Naive thymus-derived CD8-positive, alpha-beta T cell (primary cell): Measurements from ENCODE around the gene ZCRB1. TPM values are rescaled to one million over a fixed set of nuclear protein-coding genes. Genes with fewer than 3 reads are reported as not detected.

Source experiments
- ATAC-seq, 2 donors: fragments of 150-1000 bp; cut with Tn5 transposase in 1 of 2; sonication (Bioruptor Pico), chemical (Tn5 transposase) in 1 of 2; 1 replicate in 1 of 2; 2 replicates in 1 of 2; pipeline ENCODE4 v1.10.0; 2021; ENCODE audit warnings: mild to moderate bottlenecking in 2 of 2, moderate library complexity in 2 of 2
- POLR2A ChIA-PET: fragments of 350-600 bp; sonication (Branson Sonifier 250); formaldehyde crosslinking; loops from one replicate; lab custom pipeline; 2021; ENCODE audit warnings: antibody characterized with exemption; lab: Charles Lee
- DNase-seq, 10 donors: peaks; one replicate each; pipeline versions ENCODE4 v3.0.0 to v3.0.0-alpha.2; 2020 to 2022
- H3K27ac Mint-ChIP-seq, 10 donors: one replicate each; pipeline ENCODE4 v1.8.0; 2020 to 2022; ENCODE audit warnings: mild to moderate bottlenecking in 10 of 10, mixed read lengths in 10 of 10, moderate library complexity in 4 of 10, inconsistent platforms in 1 of 10
- H3K27me3 Mint-ChIP-seq, 5 donors: one replicate each; pipeline ENCODE4 v1.8.0; 2021 to 2022; ENCODE audit warnings: mixed read lengths in 5 of 5
- H3K36me3 Mint-ChIP-seq, 3 donors: one replicate each; pipeline ENCODE4 v1.8.0; 2020 to 2022; ENCODE audit warnings: mixed read lengths in 3 of 3, mild to moderate bottlenecking in 2 of 3, inconsistent platforms in 1 of 3
- H3K4me1 Mint-ChIP-seq, 4 donors: one replicate each; pipeline ENCODE4 v1.8.0; 2021 to 2022; ENCODE audit warnings: mixed read lengths in 4 of 4
- H3K4me3 Mint-ChIP-seq, 10 donors: one replicate each; pipeline ENCODE4 v1.8.0; 2020 to 2022; ENCODE audit warnings: mild to moderate bottlenecking in 10 of 10, mixed read lengths in 10 of 10, moderate library complexity in 6 of 10, inconsistent platforms in 1 of 10
- H3K9me3 Mint-ChIP-seq, 9 donors: one replicate each; pipeline ENCODE4 v1.8.0; 2020 to 2022; ENCODE audit warnings: mixed read lengths in 9 of 9, mild to moderate bottlenecking in 3 of 9, inconsistent platforms in 1 of 9, moderate library complexity in 1 of 9
- polyA plus RNA-seq, 3 donors: library from polyadenylated mRNA; unstranded; fragments of 300-500 nt; fragmentation: Illumina TruSeq; gene quantifications; one replicate each; pipeline ENCODE4 v1.2.3, GENCODE V29; 2021
- total RNA-seq, 8 experiments: library from RNA in 2 of 8; stranded (reverse) in 2 of 8; gene quantifications; one replicate each; pipeline ENCODE4 v1.2.3 and lab custom pipeline; 2021 to 2026

ZCRB1 gene
- total and polyA plus RNA-seq, 5 experiments from 2014 or later, result 29.6 to 80.4 (median 67.7) TPM

DNA sequence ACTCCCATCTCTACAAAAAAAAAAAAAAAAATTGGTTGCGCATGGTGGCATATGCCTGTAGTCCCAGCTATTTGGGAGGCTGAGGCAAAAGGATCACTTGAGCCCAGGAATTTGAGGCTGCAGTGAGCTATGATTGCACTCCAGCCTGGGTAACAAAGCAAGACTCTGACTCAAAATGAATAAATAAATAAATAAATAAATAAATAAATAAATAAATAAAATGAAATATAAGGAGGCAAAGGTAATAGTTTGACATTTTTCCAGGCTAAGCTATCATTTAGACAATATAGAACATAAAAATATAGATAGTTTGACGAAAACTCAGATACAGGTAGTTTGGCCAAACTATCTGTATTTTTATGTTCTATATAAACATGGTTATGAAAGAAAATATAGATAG lies 40.5 kb downstream of the ZCRB1 start:
- H3K36me3 Mint-ChIP-seq, result peaks cover 0 to 6% (median 0%) of the 10 kb centered on the region in 3 donors
- ATAC-seq, result no peak

DNA sequence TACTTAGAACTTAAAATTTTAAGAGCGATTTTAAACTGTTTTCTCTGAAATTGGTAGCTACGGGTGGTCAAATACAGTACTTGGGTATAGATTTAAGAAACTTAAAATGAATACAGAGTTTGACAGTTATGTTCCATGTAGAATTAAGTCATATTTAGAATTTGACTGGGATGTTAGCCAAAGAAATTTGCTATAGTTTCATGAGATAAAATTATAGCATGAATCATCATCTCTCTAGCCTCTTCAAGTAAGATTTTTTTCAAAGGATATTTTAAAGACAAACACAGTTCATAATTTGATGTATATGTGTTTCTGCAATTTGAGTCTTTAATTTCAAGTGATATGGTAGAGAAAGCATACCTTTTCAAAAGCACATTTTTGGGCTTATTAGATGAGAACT lies 41.0 kb downstream of the ZCRB1 start:
- H3K4me3 Mint-ChIP-seq, result no peak overlapping the region
- no peaks in the 10 kb centered on the region for H3K9me3 Mint-ChIP-seq
- peaks cover 0 to 15% (median 8%) of the 10 kb centered on the region in 5 donors for H3K27me3 Mint-ChIP-seq
- peaks cover 0 to 6% (median 0%) of the 10 kb centered on the region in 3 donors for H3K36me3 Mint-ChIP-seq
- H3K4me1 Mint-ChIP-seq, result peaks cover 2 to 7% (median 6%) of the 10 kb centered on the region in 4 donors
- POLR2A ChIA-PET, result no interaction called here
- ATAC-seq (no peak), DNase-seq (no peak)
- H3K27ac Mint-ChIP-seq, result no peak overlapping the region

More for the DNA sequence above, 40.5 kb downstream of the ZCRB1 start:
- Mint-ChIP-seq H3K27ac (no peak overlapping the region), H3K4me3 (no peak overlapping the region), H3K4me1 (peaks cover 2 to 7% (median 6%) of the 10 kb centered on the region in 4 donors), H3K27me3 (peaks cover 0 to 14% (median 8%) of the 10 kb centered on the region in 5 donors), H3K9me3 (no peaks in the 10 kb centered on the region)
- no peak for DNase-seq
- POLR2A ChIA-PET, result no interaction called here

DNA sequence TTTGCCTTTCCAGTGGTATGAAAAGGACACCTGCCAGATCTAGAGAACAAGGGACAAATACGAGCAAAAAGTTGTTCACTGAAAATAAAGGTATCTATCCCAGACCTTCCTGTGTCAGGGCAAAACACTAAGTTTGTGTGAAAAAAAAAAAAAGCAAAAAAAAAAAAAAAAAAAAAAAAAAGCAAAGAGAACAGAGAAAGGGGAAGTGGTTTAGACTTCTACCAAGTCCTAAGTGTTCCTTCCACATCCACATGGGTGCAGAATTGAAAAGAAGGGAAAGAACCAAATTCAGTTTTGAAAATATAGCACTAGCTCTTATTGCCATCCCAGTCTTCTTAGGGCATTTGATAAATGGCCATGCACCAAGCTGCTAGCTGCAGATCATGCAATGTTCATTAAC lies 41.7 kb downstream of the ZCRB1 start:
- Mint-ChIP-seq H3K9me3 (no peaks in the 10 kb centered on the region), H3K4me1 (peaks cover 2 to 7% (median 6%) of the 10 kb centered on the region in 4 donors), H3K27me3 (peaks cover 0 to 14% (median 5%) of the 10 kb centered on the region in 5 donors), H3K36me3 (peaks cover 0 to 6% (median 0%) of the 10 kb centered on the region in 3 donors), H3K27ac (peak overlapping the region in 1 of 10 donors; percentile 31), H3K4me3 (no peak overlapping the region)
- POLR2A ChIA-PET, result no interaction called here
- ATAC-seq (no peak), DNase-seq (no peak)

DNA sequence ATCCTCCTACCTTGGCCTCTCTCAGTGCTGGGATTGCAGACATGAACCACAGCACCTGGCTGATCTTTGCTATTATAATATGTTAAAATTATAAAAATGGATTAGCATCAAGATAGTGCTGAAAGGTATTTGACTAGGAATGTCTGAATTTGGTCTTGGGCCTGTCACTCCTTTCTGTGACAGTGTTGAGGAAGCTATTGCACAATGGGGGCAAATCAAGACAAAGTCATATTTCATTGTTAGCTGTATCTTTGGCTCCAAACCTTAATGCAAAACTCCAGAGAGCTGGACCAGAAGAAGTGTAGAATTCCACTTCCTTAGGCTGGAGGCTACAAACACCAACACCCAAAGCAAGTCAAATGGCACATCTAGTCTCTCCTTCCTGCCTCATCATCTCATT lies 42.2 kb downstream of the ZCRB1 start:
- no peak for ATAC-seq
- H3K27me3 Mint-ChIP-seq, result peaks cover under 1 to 14% (median 6%) of the 10 kb centered on the region in 5 donors
- H3K36me3 Mint-ChIP-seq, result peaks cover 0 to 6% (median under 1%) of the 10 kb centered on the region in 3 donors

DNA sequence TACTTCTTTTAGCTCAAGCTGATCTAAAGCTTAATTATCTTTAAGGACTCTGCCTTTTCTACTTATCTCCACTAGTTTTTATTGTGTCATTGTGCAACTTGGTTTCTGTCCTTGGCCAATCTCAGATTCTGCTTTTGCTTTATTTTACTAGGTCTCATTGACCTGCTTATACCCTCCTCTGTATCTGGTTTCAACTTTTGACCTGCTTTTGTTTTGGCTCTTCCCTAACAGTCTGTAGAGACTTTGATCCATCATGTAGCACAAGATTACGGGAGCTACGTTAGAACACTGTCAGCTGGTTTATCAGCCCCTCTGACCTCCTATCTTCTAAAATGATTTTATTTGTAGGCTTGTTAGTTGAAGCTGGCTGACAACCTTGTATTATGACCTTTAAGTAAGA lies 43.6 kb downstream of the ZCRB1 start:
- DNase-seq, result no peak
- no peak overlapping the region for H3K27ac Mint-ChIP-seq
- H3K4me3 Mint-ChIP-seq, result no peak overlapping the region
- no peak for ATAC-seq
- POLR2A ChIA-PET, result no interaction called here
- peaks cover 0 to 8% (median 3%) of the 10 kb centered on the region in 5 donors for H3K27me3 Mint-ChIP-seq
- H3K36me3 Mint-ChIP-seq, result peaks cover 0 to 1% (median 0%) of the 10 kb centered on the region in 3 donors
- H3K4me1 Mint-ChIP-seq, result peaks cover 2 to 7% (median 6%) of the 10 kb centered on the region in 4 donors
- no peaks in the 10 kb centered on the region for H3K9me3 Mint-ChIP-seq

More for the DNA sequence above, 42.2 kb downstream of the ZCRB1 start:
- Mint-ChIP-seq H3K4me1 (peaks cover 2 to 7% (median 6%) of the 10 kb centered on the region in 4 donors), H3K4me3 (no peak overlapping the region), H3K27ac (peak overlapping the region in 1 of 10 donors; percentile 31), H3K9me3 (no peaks in the 10 kb centered on the region)
- no peak for DNase-seq
- POLR2A ChIA-PET, result no interaction called here

DNA sequence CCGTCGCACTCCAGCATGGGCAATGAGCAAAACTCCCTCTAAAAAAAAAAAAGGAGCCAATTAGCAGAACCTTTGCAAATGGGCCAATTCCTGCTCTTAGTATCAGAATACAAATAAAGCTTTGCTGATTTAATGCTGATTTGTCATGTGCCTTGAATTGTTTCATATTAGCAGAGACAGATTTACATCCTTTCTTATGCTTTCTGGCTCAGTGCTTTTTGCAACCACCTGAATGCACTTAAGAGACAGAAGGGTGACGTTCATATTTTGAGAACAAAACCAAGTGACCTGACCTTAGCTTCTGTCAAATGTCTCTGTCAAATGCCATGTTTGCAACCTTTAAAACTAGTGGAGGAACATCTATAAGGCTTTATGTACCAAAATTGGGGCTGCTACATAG lies 44.0 kb downstream of the ZCRB1 start:
- peaks cover 2 to 7% (median 6%) of the 10 kb centered on the region in 4 donors for H3K4me1 Mint-ChIP-seq
- H3K27ac Mint-ChIP-seq, result no peak overlapping the region
- peaks cover 0 to 8% (median 3%) of the 10 kb centered on the region in 5 donors for H3K27me3 Mint-ChIP-seq
- POLR2A ChIA-PET, result no interaction called here
- ATAC-seq, result no peak
- H3K9me3 Mint-ChIP-seq, result no peaks in the 10 kb centered on the region
- no peak for DNase-seq
- peaks cover 0 to 1% (median 0%) of the 10 kb centered on the region in 3 donors for H3K36me3 Mint-ChIP-seq
- no peak overlapping the region for H3K4me3 Mint-ChIP-seq

DNA sequence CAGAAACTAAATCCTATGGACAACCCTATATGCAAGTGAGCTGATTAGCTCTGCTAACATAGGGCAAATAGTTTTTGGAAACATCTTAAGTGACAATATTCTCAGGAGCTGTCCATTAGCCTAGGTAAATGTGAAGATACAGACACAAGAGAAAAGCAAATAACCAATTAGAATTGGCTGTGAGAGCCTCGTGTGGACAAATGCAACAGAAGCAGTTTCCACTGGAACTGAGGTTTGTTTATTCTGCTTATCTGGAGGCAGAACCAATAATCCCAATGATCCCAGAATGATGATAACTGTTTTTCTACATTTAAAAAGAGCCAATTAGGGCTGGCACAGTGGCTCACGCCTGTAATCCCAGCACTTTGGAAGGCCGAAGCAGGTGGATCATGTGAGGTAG lies 44.6 kb downstream of the ZCRB1 start:
- no peaks in the 10 kb centered on the region for H3K9me3 Mint-ChIP-seq
- H3K4me1 Mint-ChIP-seq, result peaks cover 2 to 7% (median 6%) of the 10 kb centered on the region in 4 donors
- DNase-seq (no peak), ATAC-seq (no peak)
- H3K27me3 Mint-ChIP-seq, result peaks cover 0 to 8% (median 3%) of the 10 kb centered on the region in 5 donors
- H3K27ac Mint-ChIP-seq, result peak overlapping the region in 1 of 10 donors; percentile 13
- no peak overlapping the region for H3K4me3 Mint-ChIP-seq
- H3K36me3 Mint-ChIP-seq, result peaks cover 0 to 1% (median 0%) of the 10 kb centered on the region in 3 donors
- POLR2A ChIA-PET, result no interaction called here

DNA sequence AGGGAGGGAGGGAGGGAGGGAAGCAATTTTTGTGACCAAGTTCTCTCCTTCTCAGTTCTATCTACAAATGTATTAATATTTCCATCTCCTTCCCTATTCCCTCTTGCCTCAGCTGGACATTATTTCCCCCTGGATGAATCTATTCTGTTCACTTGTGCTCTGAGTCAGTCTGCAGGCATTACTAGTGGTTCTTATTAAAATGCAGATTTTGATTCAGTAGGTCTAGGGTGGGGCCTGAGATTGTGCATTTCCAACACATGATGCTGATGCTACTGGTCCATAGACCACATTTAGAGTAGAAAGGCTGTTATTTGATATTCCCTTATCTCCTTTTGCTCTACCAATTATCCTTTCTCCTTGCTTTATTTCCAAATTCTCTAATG lies 47.8 kb downstream of the ZCRB1 start:
- H3K4me1 Mint-ChIP-seq, result no peaks in the 10 kb centered on the region
- no peak for DNase-seq

DNA sequence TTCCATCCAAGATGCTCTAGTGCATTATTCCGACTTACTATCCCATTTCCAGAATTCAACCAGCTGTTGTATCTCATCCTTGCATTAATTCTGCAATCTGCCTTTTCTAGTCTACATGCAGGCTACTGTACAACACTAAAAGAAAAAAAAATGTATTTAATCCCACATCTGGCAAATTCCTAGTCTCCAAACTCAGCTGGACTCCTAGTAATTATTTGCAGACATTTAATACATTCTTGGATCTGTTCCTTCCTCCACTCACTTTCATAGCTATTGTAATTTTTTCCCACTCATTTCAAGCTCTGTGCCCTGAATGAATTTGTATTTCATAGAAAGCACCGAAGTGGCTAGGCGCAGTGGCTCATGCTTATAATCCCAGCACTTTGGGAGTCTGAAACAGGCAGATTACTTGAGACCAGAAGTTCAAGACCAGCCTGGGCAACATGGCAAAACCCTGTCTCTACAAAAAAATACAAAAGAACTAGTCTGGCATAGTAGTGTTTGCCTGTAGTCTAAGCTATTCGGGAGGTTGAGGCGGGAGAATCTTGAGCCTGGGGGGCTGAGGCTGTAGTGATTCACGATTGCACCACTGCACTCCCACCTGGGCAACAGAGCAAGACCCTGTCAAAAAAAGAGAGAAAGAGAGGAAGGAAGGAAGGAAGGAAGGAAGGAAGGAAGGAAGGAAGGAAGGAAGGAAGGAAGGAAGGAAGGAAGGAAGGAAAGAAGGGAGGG lies 48.3 kb downstream of the ZCRB1 start:
- Mint-ChIP-seq H3K27me3 (peaks cover 0 to 10% (median 5%) of the 10 kb centered on the region in 5 donors), H3K36me3 (peaks cover 0 to 6% (median 1%) of the 10 kb centered on the region in 3 donors), H3K4me3 (no peak overlapping the region), H3K4me1 (peaks cover 0 to 1% (median 0%) of the 10 kb centered on the region in 4 donors), H3K9me3 (peaks cover 0 to 3% (median 0%) of the 10 kb centered on the region in 9 donors), H3K27ac (no peak overlapping the region)
- POLR2A ChIA-PET, result no interaction called here
- DNase-seq (no peak), ATAC-seq (no peak)

More for the DNA sequence above, 47.8 kb downstream of the ZCRB1 start:
- Mint-ChIP-seq H3K4me3 (no peak overlapping the region), H3K27ac (no peak overlapping the region), H3K27me3 (peaks cover 0 to 9% (median 4%) of the 10 kb centered on the region in 5 donors), H3K9me3 (no peaks in the 10 kb centered on the region), H3K36me3 (peaks cover 0 to 4% (median 1%) of the 10 kb centered on the region in 3 donors)
- ATAC-seq, result no peak
- POLR2A ChIA-PET, result no interaction called here

DNA sequence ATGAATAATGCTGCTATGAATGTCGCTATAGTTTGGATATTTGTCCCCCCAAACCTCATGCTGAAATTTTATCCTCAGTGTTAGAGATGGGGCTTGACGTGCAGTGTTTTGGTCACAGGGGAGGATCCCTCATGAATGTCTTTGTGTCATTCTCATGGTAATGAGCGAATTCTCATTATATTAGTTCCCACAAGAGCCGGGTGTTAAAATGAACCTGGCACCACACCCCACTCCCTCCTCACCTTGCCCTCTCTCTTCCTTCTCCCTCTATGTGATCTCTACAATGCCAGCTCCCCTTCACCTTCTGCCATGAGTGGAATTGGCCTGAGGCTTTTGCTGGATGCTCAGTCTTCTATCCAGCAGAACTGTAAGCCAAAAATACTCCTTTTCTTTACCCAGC lies 50.4 kb downstream of the ZCRB1 start:
- Mint-ChIP-seq H3K27ac (no peak overlapping the region), H3K9me3 (peaks cover 0 to 4% (median 0%) of the 10 kb centered on the region in 9 donors), H3K4me3 (no peak overlapping the region), H3K4me1 (peaks cover 4 to 8% (median 6%) of the 10 kb centered on the region in 4 donors), H3K36me3 (peaks cover 0 to 8% (median 1%) of the 10 kb centered on the region in 3 donors), H3K27me3 (peaks cover 0 to 18% (median 12%) of the 10 kb centered on the region in 5 donors)
- no peak for DNase-seq
- ATAC-seq, result no peak
- POLR2A ChIA-PET, result no interaction called here

DNA sequence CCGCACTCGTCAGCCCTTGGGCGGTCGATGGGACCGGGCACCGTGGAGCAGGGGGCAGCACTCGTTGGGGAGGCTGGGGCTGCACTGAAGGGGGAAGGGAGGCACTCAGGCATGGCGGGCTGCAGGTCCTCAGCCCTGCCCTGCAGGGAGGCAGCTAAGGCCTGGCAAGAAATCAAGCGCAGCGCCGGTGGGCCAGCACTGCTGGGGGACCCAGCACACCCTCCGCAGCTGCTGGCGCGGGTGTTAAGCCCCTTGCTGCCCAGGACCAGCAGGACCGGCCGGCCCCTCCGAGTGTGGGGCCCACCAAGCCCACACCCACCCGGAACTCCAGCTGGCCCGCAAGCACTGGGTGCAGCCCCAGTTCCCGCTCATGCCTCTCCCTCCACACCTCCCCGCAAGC lies 52.2 kb downstream of the ZCRB1 start:
- no peak for DNase-seq
- no peak overlapping the region for H3K27ac Mint-ChIP-seq
- peaks cover 0 to 8% (median under 1%) of the 10 kb centered on the region in 3 donors for H3K36me3 Mint-ChIP-seq
- H3K4me3 Mint-ChIP-seq, result no peak overlapping the region
- POLR2A ChIA-PET, result no interaction called here
- H3K27me3 Mint-ChIP-seq, result peaks cover 0 to 17% (median 11%) of the 10 kb centered on the region in 5 donors
- peaks cover 0 to 4% (median 0%) of the 10 kb centered on the region in 9 donors for H3K9me3 Mint-ChIP-seq
- peaks cover 4 to 8% (median 6%) of the 10 kb centered on the region in 4 donors for H3K4me1 Mint-ChIP-seq
- no peak for ATAC-seq

DNA sequence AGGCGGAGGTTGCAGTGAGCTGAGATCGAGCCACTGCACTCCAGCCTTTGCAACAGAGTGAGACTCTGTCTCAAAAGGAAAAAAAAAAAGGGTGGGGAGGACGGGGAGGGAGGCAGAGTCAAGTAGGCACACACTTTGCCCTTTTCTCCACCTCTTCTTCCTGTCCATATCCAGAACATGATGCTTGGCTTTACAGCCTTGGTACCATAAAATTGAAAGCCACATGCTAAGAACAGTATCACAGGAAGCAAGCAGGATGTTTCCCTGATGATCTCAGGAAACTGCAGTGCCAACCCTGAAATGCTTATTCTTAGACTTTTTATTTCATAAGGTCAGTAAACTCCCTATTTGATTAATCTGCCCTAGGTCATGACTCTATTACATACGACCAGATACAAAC lies 55.3 kb downstream of the ZCRB1 start:
- H3K4me1 Mint-ChIP-seq, result peaks cover 4 to 8% (median 6%) of the 10 kb centered on the region in 4 donors
- POLR2A ChIA-PET, result no interaction called here

More for the DNA sequence above, 55.3 kb downstream of the ZCRB1 start:
- peak overlapping the region in 1 of 10 donors; percentile 11 for H3K27ac Mint-ChIP-seq
- peaks cover 0 to 4% (median 0%) of the 10 kb centered on the region in 9 donors for H3K9me3 Mint-ChIP-seq
- peaks cover 0 to 8% (median 0%) of the 10 kb centered on the region in 3 donors for H3K36me3 Mint-ChIP-seq
- ATAC-seq (no peak), DNase-seq (no peak)
- H3K27me3 Mint-ChIP-seq, result peaks cover 0 to 14% (median 8%) of the 10 kb centered on the region in 5 donors
- H3K4me3 Mint-ChIP-seq, result no peak overlapping the region
